GM12878 (cell line): ENCODE data around the gene MCOLN3. TPM values are rescaled to one million over a fixed set of nuclear protein-coding genes. Genes with fewer than 3 reads are reported as not detected.

Experiments used
- ATAC-seq: fragments of 200-7000 bp; cut with Tn5 transposase; 3 replicates; pipeline ENCODE4 v1.9.1; 2020; ENCODE audit warnings: mild to moderate bottlenecking, moderate library complexity
- BruUV-seq: library from RNA; stranded (reverse); fragments of 400-500 nt; replicated peaks from 2 replicates; lab custom pipeline; 2021; lab: Mats Ljungman, UMichigan
- CTCF ChIA-PET: fragments of 300-600 bp; sonication (Branson Sonifier 250); formaldehyde crosslinking; extraction: SDS; loops from one replicate; lab custom pipeline; 2021; ENCODE audit warnings: inconsistent platforms; lab: Yijun Ruan, JAX
- POLR2A ChIA-PET: fragments of 350-600 bp; formaldehyde crosslinking; extraction: SDS; loops from one replicate; lab custom pipeline; 2021; ENCODE audit warnings: inconsistent platforms; lab: Charles Lee
- RAD21 ChIA-PET: fragments of 300-600 bp; sonication (Branson Sonifier 250); formaldehyde crosslinking; loops from one replicate; lab custom pipeline; 2023; ENCODE audit warnings: antibody characterized with exemption; ENCODE audit not compliant: unreplicated experiment; lab: Charles Lee
- SMC1A ChIA-PET: fragments of 300-600 bp; sonication (Branson Sonifier 250); formaldehyde crosslinking; loops from one replicate; lab custom pipeline; 2023; ENCODE audit not compliant: unreplicated experiment, uncharacterized antibody; lab: Charles Lee
- DNase-seq: peaks from one replicate; pipeline ENCODE4 v3.0.0-alpha.2; 2011; ENCODE audit warnings: low read depth, low spot score
- FAIRE-seq: peaks from 3 replicates; lab custom pipeline; 2011; peaks lifted over from hg19 to GRCh38; lab: Jason Lieb, UNC
- H2AFZ ChIP-seq: 2 replicates; pipeline ENCODE4 v1.6.0; 2011; ENCODE audit warnings: low read depth, low read length, control low read depth; ENCODE audit not compliant: control insufficient read depth
- H3K27ac ChIP-seq: 2 replicates; pipeline ENCODE4 v1.5.1; 2011; ENCODE audit warnings: control low read depth; ENCODE audit not compliant: control insufficient read depth, insufficient read depth
- H3K27me3 ChIP-seq, 2 experiments: replicated peaks in 1 of 2; 2 replicates each; pipeline versions ENCODE4 v1.6.0 to v1.6.1; 2011; ENCODE audit warnings: low read length in 1 of 2; ENCODE audit not compliant: control insufficient read depth in 2 of 2, insufficient read depth in 2 of 2
- H3K36me3 ChIP-seq, 2 experiments: 2 replicates each; pipeline ENCODE4 v1.5.1; 2011; ENCODE audit warnings: low read length in 1 of 2; ENCODE audit not compliant: control insufficient read depth in 2 of 2, insufficient read depth in 2 of 2
- H3K4me1 ChIP-seq: 2 replicates; pipeline ENCODE4 v1.6.1; 2011; ENCODE audit warnings: mild to moderate bottlenecking, low read length, moderate library complexity, mixed read lengths; ENCODE audit not compliant: control insufficient read depth, insufficient read depth
- H3K4me2 ChIP-seq: 2 replicates; pipeline ENCODE4 v1.6.0; 2011; ENCODE audit warnings: control low read depth; ENCODE audit not compliant: control insufficient read depth, insufficient read depth
- H3K4me3 ChIP-seq: fragments of 200-600 bp; sonication (generic); 2 replicates; pipeline ENCODE4 v1.5.1; 2016
- H3K79me2 ChIP-seq: 2 replicates; pipeline ENCODE4 v1.6.0; 2011; ENCODE audit warnings: low read length; ENCODE audit not compliant: control insufficient read depth, insufficient read depth
- H3K9ac ChIP-seq: 2 replicates; pipeline ENCODE4 v1.8.0; 2011; ENCODE audit warnings: low read length, control low read depth, mixed read lengths; ENCODE audit not compliant: control insufficient read depth, insufficient read depth
- H3K9me3 ChIP-seq: replicated peaks from 3 replicates; pipeline ENCODE4 v1.5.1; 2011; ENCODE audit warnings: mild to moderate bottlenecking, low read length; ENCODE audit not compliant: control insufficient read depth, insufficient read depth
- H4K20me1 ChIP-seq: 2 replicates; pipeline ENCODE4 v1.6.0; 2011; ENCODE audit not compliant: control insufficient read depth, insufficient read depth
- BHLHE40 ChIP-seq, 2 experiments: fragments of 450-650 bp in 1 of 2; IDR thresholded peaks; 2 replicates each; pipeline ENCODE4 v1.6.1; 2011 to 2017; ENCODE audit warnings: low read depth in 2 of 2, borderline replicate concordance in 1 of 2, improper control_type of control experiment in 1 of 2, low read length in 1 of 2, mild to moderate bottlenecking in 1 of 2
- FOXM1 ChIP-seq: IDR thresholded peaks from 2 replicates; pipeline ENCODE4 v1.6.1; 2012; ENCODE audit warnings: low read depth, mild to moderate bottlenecking, inconsistent platforms, low read length, moderate library complexity
- NFIC ChIP-seq: IDR thresholded peaks from 2 replicates; pipeline ENCODE4 v1.6.1; 2012; ENCODE audit warnings: low read depth, mild to moderate bottlenecking, inconsistent platforms, low read length, moderate library complexity
- RBBP5 ChIP-seq: fragments of 200-600 bp; sonication (generic); conservative IDR thresholded peaks from 2 replicates; pipeline ENCODE4 v1.6.1; 2016
- RUNX3 ChIP-seq: IDR thresholded peaks from 2 replicates; pipeline ENCODE4 v1.6.1; 2012; ENCODE audit warnings: low read length, inconsistent platforms
- SMAD5 ChIP-seq: IDR thresholded peaks from 2 replicates; pipeline ENCODE4 v1.6.1; 2016; ENCODE audit warnings: antibody characterized with exemption, low read depth
- TCF7 ChIP-seq: IDR thresholded peaks from 2 replicates; pipeline ENCODE4 v1.6.1; 2014; ENCODE audit warnings: antibody characterized with exemption, borderline replicate concordance
- ZBED1 ChIP-seq: IDR thresholded peaks from 2 replicates; pipeline ENCODE4 v1.6.1; 2016; ENCODE audit warnings: borderline replicate concordance
- WGBS: methylation state at CpG from one replicate; pipeline ENCODE4 v1.1.6; 2016; ENCODE audit warnings: low lambda C conversion rate; ENCODE audit not compliant: insufficient replicate concordance, insufficient coverage; ENCODE audit errors: missing lambda C conversion rate; 5-methylcytosine and 5-hydroxymethylcytosine counted together
- in situ Hi-C: fragments of 300-500 bp; cut with MboI; formaldehyde crosslinking; loops from 9 replicates; pipeline ENCODE4 v1.14.3; 2018; ENCODE audit warnings: mixed read lengths
- intact Hi-C: fragments of 100-400 bp; cut with micrococcal nuclease; formaldehyde crosslinking; loops from one replicate; pipeline ENCODE4 v1.14.2; 2022; ENCODE audit not compliant: unreplicated experiment
- polyA plus RNA-seq, 11 experiments: library from polyadenylated mRNA; depleted of rRNA in 4 of 11; unstranded in 6 of 11; stranded (reverse) in 5 of 11; fragments of >200 nt; fragmentation: Nextera tagmentation in 4 of 11; fragmentation: Illumina TruSeq in 1 of 11; extraction: Ambion mirVana in 4 of 11; extraction: Trizol in 1 of 11; gene quantifications; 1 replicate in 1 of 11; 2 replicates in 10 of 11; pipeline versions ENCODE4 v1.2.1 to v1.2.3, GENCODE V29; 2011 to 2016; ENCODE audit warnings: inconsistent platforms in 2 of 11, missing spikeins in 2 of 11, low read depth in 1 of 11
- total RNA-seq, 4 experiments: library from RNA; depleted of rRNA in 3 of 4; stranded (reverse); fragments of >200 nt in 3 of 4; fragmentation: Illumina TruSeq in 1 of 4; extraction: Trizol in 1 of 4; gene quantifications; 2 replicates each; pipeline versions ENCODE4 v1.2.1 to v1.2.3, GENCODE V29; 2013 to 2021

MCOLN3 gene
- total and polyA plus RNA-seq, 10 of the 15 experiments (the other 5 are each of a cell fraction or from before 2014, with no cell fraction given), result 0.48 to 7.4 (median 3.8) TPM

- Histone ChIP-seq H3K36me3 (no peaks in the 10 kb centered on the region), H3K27me3 (no peaks in the 10 kb centered on the region), H3K9ac (no peak overlapping the region), H3K9me3 (no peaks in the 10 kb centered on the region), H4K20me1 (no peaks in the 10 kb centered on the region), H3K27ac (no peak overlapping the region), H3K4me2 (no peak overlapping the region), H3K79me2 (no peaks in the 10 kb centered on the region), H2AFZ (no peak overlapping the region), H3K4me1 (no peaks in the 10 kb centered on the region), H3K4me3 (no peak overlapping the region)
- intact Hi-C loops, result loop anchor here (10.0 kb wide), 1 partner anchor 238 kb away; no protein-coding TSS in a partner anchor
- RAD21 ChIA-PET, result no interaction called here
- BruUV-seq, result no TSS peak
- no peak for ATAC-seq
- CTCF ChIA-PET, result interaction anchor here (0.9 to 10.5 kb wide), 2 partner anchors 21 to 76 kb away, joined by 3 to 319 read pairs; no protein-coding TSS in a partner anchor
- in situ Hi-C loops, result no loop called here
- SMC1A ChIA-PET, result interaction anchor here (2.9 to 7.7 kb wide), 2 partner anchors 51 to 78 kb away, joined by 9 to 214 read pairs; no protein-coding TSS in a partner anchor
- POLR2A ChIA-PET, result interaction anchor here (0.6 kb wide), 1 partner anchor 30 kb away, joined by 4 read pairs; no protein-coding TSS in a partner anchor
- no peak for DNase-seq
- no peak for FAIRE-seq
- TF ChIP-seq TCF7, result no peak
- TF ChIP-seq SMAD5, result no peak
- TF ChIP-seq NFIC, result no peak
- no peak for TF ChIP-seq RBBP5
Measured at GRCh38 chr1:85022700-85023099, 25.6 kb downstream of the MCOLN3 start.

- TF ChIP-seq BHLHE40 (IDR thresholded peaks at IDR 0.05; ENCODE audit: borderline replicate concordance in 1 of 2, low read depth in 2 of 2, low read length in 1 of 2) (no peak), FOXM1 (no peak), RUNX3 (no peak), ZBED1 (no peak)
- TF ChIP-seq, all 136 proteins: peak for 0
- Histone ChIP-seq H3K9me3 (no peaks in the 10 kb centered on the region), H3K4me2 (no peak overlapping the region), H4K20me1 (no peaks in the 10 kb centered on the region), H3K27ac (no peak overlapping the region), H3K79me2 (no peaks in the 10 kb centered on the region), H2AFZ (no peak overlapping the region), H3K4me3 (no peak overlapping the region), H3K27me3 (no peaks in the 10 kb centered on the region), H3K9ac (no peak overlapping the region), H3K4me1 (no peaks in the 10 kb centered on the region), H3K36me3 (no peaks in the 10 kb centered on the region)
- SMC1A ChIA-PET, result interaction anchor here (2.0 to 3.4 kb wide), 4 partner anchors 12 to 75 kb away, joined by 6 to 14 read pairs (median 10); no protein-coding TSS in a partner anchor
- no peak for DNase-seq
- FAIRE-seq, result no peak
- intact Hi-C loops, result loop anchor here (10.0 kb wide), 1 partner anchor 235 kb away; no protein-coding TSS in a partner anchor
- CTCF ChIA-PET, result interaction anchor here (0.6 to 10.5 kb wide), 4 partner anchors 63 to 238 kb away, joined by 3 to 319 read pairs (median 9); no protein-coding TSS in a partner anchor
- BruUV-seq, result no TSS peak
- RAD21 ChIA-PET, result interaction anchor here (0.9 to 1.5 kb wide), 3 partner anchors 7 to 75 kb away, joined by 4 to 10 read pairs (median 4); no protein-coding TSS in a partner anchor
- no peak for ATAC-seq
- WGBS, result 51% methylated on average over 4 of the region's 4 CpGs
- in situ Hi-C loops, result no loop called here
- POLR2A ChIA-PET, result no interaction called here
Measured at GRCh38 chr1:85019994-85020393, 28.3 kb downstream of the MCOLN3 start.
